GM12891 (cell line): ENCODE data around the gene BAHCC1.

Experiments
- POLR2A ChIP-seq: IDR thresholded peaks from 2 replicates; pipeline ENCODE4 v1.6.1; 2011; ENCODE audit warnings: low read depth, low read length, control low read depth
- POU2F2 ChIP-seq: IDR thresholded peaks from 2 replicates; pipeline ENCODE4 v1.6.1; 2011; ENCODE audit warnings: low read depth, mild to moderate bottlenecking, control low read depth, low read length, moderate library complexity

GRCh38 chr17:81384929-81385319, 10.3 kb upstream of the BAHCC1 start:
- TF ChIP-seq POU2F2: no peak
- no peak for TF ChIP-seq POLR2A
